HT-29 (cell line): ENCODE measurements around the gene PUSL1. TPM values are rescaled to one million over a fixed set of nuclear protein-coding genes. Genes with fewer than 3 reads are reported as not detected.
"Not testable (repeated sequence)": the region's sequence is repeated elsewhere in the genome, so short reads cannot be mapped to it uniquely, and the experiment has no call there.

Source experiments
- DNase-seq: peaks from one replicate; pipeline ENCODE4 v3.0.0-alpha.2; 2015; ENCODE audit warnings: low spot score
- total RNA-seq: library from RNA; depleted of rRNA; stranded (reverse); fragments of >200 nt; shearing (Covaris generic); gene quantifications from 2 replicates; pipeline ENCODE4 v1.2.3, GENCODE V29; 2014

The PUSL1 gene
- total RNA-seq, 1 experiment from 2014 or later = 152 TPM

DNA sequence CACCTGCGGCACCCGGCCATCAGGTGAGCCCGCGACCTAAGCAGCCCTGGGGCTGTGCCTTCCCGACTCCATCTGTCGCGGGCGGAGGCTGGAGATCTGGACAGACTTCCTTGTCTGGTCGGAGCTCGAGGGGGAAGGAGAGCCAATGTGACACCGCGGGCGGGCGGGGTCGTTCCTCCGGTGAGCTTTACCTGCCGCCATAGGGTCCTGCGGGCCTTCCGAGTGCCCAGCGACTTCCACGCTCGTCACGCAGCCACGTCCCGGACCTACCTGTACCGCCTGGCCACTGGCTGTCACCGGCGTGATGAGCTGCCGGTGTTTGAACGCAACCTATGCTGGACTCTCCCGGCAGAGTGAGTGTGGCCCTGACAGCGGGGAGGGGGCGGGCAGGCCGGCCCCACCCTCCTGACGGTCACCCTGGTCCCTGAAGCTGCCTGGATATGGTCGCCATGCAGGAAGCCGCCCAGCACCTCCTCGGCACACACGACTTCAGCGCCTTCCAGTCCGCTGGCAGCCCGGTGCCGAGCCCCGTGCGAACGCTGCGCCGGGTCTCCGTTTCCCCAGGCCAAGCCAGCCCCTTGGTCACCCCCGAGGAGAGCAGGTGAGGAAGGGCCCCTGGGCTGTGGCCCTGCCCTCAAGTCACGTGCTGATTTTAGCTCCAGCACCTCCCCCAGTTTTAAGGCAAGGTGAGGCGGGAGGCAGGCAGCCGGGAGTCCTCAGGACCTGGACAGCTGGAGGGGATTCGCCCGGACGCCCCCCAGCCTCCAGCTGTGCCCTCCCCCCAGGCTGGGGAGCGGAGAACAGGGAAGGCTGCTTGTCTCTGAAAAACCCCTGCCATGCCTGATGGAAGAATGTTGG is 1.1 kb downstream of the PUSL1 start:
- DNase-seq = peak; percentile 59

DNA sequence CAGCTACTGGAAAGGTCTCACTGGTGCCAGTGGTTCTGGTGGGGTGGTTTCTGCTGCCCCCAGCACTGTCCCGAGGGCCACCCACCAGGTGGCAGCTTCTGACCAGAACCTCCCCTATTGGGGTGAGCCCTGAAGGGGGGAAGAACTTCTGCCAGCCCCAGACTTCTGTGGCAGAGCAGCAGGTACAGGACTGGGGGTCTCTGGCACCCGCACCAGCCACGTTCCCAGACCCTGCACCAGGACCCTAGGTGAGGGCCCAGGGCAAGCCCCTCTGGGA is 1.6 kb downstream of the PUSL1 start:
- no peak for DNase-seq

DNA sequence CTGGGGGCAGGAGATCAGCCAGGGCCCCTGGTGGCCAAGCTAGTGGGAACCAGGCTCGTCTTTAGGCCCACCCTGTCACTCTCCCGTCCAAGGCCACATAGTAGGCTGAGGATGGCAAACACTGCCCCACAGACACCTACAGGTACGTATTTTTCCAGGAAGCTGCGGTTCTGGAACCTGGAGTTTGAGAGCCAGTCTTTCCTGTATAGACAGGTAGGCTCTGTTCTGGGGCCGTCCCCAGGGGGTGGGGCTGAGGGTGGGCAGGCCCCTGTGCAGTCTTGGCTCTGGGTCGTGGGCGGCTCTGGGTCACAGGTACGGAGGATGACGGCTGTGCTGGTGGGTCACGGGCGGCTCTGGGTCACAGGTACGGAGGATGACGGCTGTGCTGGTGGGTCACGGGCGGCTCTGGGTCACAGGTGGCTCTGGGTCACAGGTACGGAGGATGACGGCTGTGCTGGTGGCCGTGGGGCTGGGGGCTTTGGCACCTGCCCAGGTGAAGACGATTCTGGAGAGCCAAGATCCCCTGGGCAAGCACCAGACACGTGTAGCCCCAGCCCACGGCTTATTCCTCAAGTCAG is 2.2 kb downstream of the PUSL1 start:
- DNase-seq = peak; percentile 65

- DNase-seq = no peak
Measured at GRCh38 chr1:1311107-1312104, 3.0 kb downstream of the PUSL1 start.

DNA sequence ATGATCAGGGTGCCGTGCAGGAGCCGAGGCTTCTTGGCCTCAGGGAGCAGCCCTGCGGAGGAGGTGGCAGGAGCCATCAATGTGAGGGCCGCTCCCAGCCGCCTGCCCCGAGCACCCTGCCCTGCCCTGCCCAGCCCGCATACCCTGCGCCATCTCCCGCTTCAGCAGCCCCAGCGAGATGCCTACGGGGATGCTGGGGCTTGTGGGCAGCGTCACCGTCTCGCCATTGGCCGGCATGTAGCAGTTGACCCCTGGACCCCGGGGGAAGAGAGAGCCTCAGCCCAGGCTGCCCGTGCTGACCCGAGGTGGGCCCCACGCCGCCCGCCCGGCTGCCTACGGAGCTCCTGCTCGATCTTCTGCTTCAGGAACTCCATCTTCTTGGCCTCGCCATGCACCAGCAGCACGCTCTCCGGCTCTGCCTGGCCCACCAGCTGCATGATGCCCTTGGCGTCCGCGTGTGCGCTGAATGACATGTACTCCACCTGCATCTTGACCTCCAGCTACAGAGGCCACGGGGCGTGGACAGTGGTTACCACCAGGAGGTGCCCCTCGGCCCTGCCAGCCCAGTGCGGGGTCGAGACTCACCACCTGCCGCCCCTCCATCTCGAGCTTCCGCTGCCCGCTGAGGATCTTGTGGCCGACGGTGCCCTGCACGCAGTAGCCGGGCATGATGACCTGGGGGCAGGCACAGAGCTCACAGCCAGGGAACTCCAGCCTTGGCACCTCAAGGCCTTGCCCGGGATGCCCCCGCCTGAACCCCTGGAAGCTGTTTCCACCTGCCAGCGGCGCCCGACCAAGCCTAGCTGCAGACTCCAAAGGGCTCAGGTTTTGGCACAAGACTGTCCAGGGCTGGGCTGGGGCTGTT is 4.3 kb downstream of the PUSL1 start:
- no peak for DNase-seq

DNA sequence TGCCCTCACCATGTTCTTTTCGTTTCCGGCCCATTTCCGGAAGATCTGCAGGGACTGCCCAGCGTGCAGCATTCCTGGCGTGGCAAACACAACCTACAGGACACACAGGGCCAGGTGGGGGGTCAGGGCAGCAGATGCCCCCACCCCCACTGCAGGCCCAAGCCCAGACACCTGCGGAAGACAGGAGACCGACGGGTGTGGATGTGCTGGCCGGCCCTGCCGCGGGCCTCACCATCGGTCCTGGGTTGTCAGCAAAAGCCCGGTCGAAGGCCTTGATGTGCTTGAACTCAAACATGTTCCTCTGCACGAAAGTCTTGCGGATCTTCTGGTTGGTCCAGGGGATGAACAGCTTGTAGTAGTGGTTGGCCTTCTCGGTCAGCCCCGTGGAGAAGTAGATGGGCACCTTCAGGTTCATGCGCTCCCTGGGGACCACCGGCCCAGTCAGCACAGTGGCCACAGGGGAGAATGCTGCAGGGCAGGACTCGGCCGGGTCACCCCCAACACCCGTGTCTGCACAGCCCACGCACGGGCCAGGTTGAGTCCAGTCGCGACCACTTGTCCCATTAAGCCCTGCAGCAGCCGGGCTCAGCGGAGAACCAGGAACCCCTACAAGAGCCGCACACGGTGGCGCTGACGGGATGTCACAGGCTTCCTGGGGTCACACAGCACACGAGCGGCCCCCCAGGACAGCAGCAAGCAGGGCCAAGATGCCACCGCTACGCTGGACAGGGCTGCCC is 5.3 kb downstream of the PUSL1 start:
- DNase-seq = no peak

GRCh38 chr1:1314237-1314586 is 5.8 kb downstream of the PUSL1 start:
- DNase-seq = no peak

- DNase-seq = no peak
Measured at GRCh38 chr1:1314678-1315335, 6.4 kb downstream of the PUSL1 start.

DNA sequence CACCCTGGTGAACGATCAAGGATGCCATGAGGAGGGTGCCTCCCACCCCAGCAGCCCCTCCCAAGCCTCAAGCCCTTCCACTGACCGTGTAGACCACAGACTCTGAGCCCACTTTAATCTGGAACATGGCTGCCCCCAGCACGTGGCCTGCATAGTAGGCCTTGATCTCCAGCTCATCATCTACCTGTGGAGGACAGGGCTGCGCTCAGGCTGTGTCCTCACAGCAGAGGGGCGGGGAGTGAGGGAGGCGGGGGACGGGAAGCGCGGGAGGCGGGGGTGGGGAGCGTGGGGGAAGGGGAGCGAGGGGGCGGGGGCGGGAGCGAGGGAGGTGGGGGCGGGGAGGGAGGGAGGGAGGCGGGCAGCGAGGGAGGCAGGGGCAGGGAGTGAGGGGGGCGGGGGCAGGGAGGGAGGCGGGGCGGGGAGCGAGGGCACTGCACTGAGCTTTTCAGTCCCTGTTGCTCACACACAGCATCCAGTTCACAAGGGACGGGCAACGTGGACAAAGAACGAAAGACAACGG is 7.1 kb downstream of the PUSL1 start:
- DNase-seq = no peak

DNA sequence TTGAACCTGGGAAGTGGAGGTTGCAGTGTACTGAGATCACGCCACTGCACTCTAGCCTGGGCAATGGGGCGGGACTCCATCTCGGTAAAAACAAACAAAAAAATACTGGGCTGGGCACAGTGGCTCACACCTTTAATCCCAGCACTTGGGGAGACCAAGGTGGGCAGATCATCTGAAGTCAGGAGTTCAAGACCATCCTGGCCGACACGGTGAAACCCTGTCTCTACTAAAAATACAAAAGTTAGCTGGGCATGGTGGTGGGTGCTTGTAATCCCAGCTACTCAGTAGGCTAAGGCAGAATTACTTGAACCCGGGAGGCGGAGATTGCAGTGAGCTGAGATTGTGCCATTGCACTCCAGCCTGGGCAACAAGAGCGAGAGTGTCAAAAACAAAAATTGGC is 7.8 kb downstream of the PUSL1 start:
- DNase-seq = not testable (repeated sequence)

DNA sequence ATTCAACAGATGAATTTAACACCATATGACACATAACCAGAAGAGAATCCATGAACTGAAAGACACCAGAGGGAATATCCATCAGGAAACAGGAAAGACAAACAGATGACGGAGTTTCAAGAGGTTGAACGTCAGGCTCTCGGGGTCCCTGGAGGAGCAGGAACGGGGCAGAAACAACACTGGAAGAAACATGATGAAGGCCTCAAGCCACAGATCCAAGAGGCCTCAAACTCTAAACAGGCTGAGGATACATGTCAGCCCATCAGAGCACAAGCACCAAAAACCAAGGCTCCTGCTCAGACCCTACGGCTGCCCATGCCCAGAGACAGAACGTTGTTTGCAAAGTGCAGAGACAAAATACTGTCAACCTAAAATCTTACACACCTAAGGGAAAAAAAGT is 9.0 kb downstream of the PUSL1 start:
- no peak for DNase-seq

DNA sequence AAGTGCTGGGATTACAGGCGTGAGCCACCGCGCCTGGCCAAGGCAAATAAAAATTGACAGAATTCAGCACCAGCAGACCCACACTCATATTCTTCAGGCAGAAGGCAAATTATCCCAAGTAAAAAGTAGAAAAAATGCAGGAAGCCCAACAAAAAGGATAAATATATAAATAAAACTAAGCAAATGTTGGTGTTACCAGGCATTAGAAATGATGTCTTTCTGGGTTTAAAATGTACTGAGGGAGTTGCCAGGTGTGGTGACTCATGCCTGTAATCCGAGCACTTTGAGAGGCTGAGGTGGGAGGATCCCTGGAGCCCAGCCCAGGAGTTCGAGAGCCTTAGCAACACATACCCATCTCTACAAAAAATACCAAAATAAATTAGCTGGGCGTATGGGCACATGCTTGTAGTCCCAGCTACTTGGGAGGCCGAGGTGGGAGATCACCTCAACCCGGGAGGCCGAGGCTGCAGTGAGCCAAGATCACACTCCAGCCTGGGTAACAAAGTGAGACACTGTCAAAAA is 9.8 kb downstream of the PUSL1 start:
- peak; percentile 83 for DNase-seq

DNA sequence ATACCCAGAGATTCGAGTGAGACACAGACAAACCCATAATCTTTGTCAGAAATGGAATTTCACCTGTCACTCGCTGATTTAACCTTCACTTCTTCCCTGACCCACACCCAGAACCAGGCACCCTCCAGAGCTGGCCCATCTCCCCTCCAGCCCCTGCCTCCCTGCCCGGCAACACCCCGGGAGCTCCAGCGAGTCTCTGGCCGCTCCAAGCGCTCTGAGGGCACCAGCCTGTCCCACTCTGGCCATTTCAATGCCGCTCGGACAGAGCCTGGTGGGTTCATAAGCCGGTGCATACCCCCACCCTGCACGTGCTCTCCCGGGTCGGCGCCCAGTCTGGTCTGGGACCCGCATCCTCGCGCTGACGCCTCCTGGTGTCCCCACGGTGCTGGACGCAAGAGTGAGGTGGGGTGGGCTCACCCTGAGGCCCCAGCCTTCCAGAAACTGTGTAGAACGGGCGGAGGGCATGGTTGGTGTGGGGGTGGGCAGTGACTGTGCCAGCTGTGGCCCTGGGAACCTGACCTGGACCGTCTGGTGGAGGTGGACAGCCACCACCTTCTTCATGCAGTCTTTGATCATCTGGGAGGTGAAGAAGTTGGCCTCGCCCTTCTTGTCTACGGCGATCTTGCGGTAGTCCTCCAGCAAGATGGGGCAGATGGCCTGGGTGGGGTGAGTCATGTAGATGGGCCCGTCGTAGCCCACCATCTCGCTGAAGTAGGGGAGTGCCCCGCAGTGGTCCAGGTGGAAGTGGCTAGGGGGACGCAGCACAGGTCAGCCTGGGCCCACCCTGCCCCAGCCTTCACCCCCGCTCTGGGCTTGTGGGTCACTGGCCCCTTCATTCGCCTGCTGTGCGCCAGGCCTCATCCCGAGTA is 10.6 kb downstream of the PUSL1 start:
- DNase-seq = no peak

- DNase-seq = no peak
Measured at GRCh38 chr1:1319646-1319941, 11.2 kb downstream of the PUSL1 start.

DNA sequence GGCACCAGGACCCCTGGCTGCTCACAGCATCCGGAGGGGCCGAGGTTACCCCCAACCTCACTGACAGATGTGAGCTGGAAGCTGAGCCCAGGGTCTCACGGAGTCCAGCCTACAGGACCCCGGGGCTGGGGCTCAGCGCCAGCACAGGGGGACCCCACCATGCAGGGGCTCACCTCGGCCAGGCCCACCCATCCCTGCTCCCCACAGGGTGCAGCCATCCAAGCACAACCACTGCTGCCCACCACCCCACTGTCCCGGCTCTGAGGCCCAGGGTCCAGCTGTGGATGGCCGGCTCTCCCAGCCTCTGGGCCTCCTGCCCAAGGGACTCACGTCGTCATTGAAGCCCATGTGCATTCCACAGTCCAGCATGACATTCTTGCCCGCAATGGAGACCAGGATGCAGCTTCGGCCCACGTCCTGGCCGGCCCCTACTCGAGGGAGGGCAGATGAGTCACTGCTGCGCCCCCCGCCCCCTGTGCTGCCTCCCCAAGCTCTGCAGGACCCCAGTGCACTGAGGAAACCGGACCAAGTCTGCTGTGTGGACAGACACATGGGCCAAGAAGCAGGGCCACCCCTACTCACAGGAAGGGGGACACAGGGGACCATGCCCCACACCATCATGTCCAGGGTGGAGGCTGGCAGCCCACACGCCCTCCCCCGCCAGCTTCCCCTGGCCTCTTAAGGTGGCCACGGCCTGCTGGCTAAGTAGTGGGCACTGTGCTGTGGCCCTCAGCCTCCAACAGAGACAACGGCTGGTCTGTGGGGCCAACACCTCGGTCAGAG is 12.5 kb downstream of the PUSL1 start:
- DNase-seq = no peak

GRCh38 chr1:1321477-1321876 is 13.1 kb downstream of the PUSL1 start:
- DNase-seq = no peak

DNA sequence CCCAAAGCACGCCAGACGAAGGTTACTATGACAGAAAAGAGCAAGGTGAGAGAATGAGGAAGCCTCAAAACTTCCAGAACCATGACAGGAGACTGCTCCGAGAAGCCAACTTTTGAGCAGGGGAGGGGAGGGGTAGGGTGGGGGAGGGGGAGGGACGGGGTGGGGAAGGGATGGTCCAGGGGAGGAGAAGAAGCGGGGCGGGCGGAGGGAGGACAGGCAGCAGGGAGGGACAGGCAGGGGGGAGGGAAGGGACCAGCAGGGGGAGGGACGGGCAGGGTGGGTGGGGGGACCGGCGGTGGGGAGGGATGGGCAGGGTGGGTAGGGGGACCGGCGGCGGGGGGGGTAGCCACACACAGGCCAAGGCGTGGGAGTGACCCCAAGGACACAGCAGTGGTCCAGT is 14.0 kb downstream of the PUSL1 start:
- no peak for DNase-seq

- DNase-seq = no peak
Measured at GRCh38 chr1:1322952-1323351, 14.6 kb downstream of the PUSL1 start.
